ENCODE results near the gene ZC3H10. TPM values are rescaled to one million over a fixed set of nuclear protein-coding genes. Genes with fewer than 3 reads are reported as not detected.

The ZC3H10 gene
- total and polyA plus RNA-seq, 2 of the 13 experiments (the other 11 are each of a cell fraction or from before 2014, with no cell fraction given), result 0.70 to 2.3 TPM

- BruUV-seq (replicated peaks), result no TSS peak
Observed at GRCh38 chr12:56154818-56155217, 36.8 kb downstream of the ZC3H10 start.

GRCh38 chr12:56155256-56155845 is 37.3 kb downstream of the ZC3H10 start:
- in situ Hi-C loops (cut with HindIII; ENCODE audit: extremely low pct_ligation_motif_present, low pct_unique_long_range_greater_than_20kb) (loop anchor here (5.0 kb wide), 1 partner anchor 33 kb away; no protein-coding TSS in a partner anchor), intact Hi-C loops (cut with micrococcal nuclease; ENCODE audit: unreplicated experiment) (loop anchor here (5.0 kb wide), 1 partner anchor 37 kb away; no protein-coding TSS in a partner anchor)
- Histone ChIP-seq H3K27me3 (ENCODE audit: control insufficient read depth in 1 of 2, insufficient read depth in 2 of 2, low read length in 2 of 2) (no peaks in the 10 kb centered on the region; a peak in 1 of 5 replicates), H3K9ac (ENCODE audit: insufficient read depth, low read depth, low read length) (no peak overlapping the region), H3K9me3 (ENCODE audit: low read length) (no peaks in the 10 kb centered on the region), H3K4me3 (replicated peaks in 1 of 3; ENCODE audit: insufficient read depth in 1 of 3, low read depth in 2 of 3, low read length in 3 of 3) (no peak overlapping the region), H3K4me1 (ENCODE audit: insufficient read depth, low read length) (peaks cover 56% of the 10 kb centered on the region), H3K79me2 (ENCODE audit: insufficient read depth, low read length) (peaks cover 37% of the 10 kb centered on the region), H3K36me3 (replicated peaks in 1 of 2; ENCODE audit: control insufficient read depth in 1 of 2, insufficient read depth in 2 of 2, low read length in 2 of 2) (peaks cover 7 to 10% of the 10 kb centered on the region in 2 experiments), H2AFZ (ENCODE audit: low read length) (no peak overlapping the region), H3K27ac (ENCODE audit: extremely low read length, insufficient read depth, low read length) (peak overlapping the region; percentile 44), H4K20me1 (ENCODE audit: insufficient read depth, low read length) (peaks cover 14% of the 10 kb centered on the region; the same call in 1 of the 2 replicates), H3K4me2 (ENCODE audit: low read depth, low read length) (0 out of 2 replicates have a peak overlapping the region, but pooled peaks have one; percentile 15)
- ChIA-PET POLR2A (interaction anchor here (0.8 to 2.3 kb wide), 6 partner anchors 27 to 66 kb away, joined by 3 to 17 read pairs (median 4); partner anchors contain the start of genes ESYT1, PA2G4, RNF41 and SMARCC2), CTCF (ENCODE audit: low intra/inter-chr PET ratio, low total read pairs) (no interaction called here)
- DNase-seq (ENCODE audit: low spot score), result no peak
- WGBS (ENCODE audit: low lambda C conversion rate), result 68% methylated on average over 11 of the region's 11 CpGs
- no TSS peak for BruUV-seq (replicated peaks)
- FAIRE-seq, result no peak
- ATAC-seq, result no peak
- TF ChIP-seq HNF4A (CRISPR knock-in tag; IDR thresholded peaks at IDR 0.05) (peak; percentile 46; the same call in 1 of the 2 replicates), HNF4G (IDR thresholded peaks at IDR 0.05; ENCODE audit: borderline replicate concordance, low read depth, low read length) (0 out of 2 replicates have a peak, but pooled peaks have one; percentile 33), HNF4G (CRISPR knock-in tag; IDR thresholded peaks at IDR 0.05; ENCODE audit: borderline replicate concordance, low read depth) (no peak), CTCF (CRISPR knock-in tag; IDR thresholded peaks at IDR 0.05) (no peak), ZBTB38 (CRISPR knock-in tag; IDR thresholded peaks at IDR 0.05) (0 out of 2 replicates have a peak, but pooled peaks have one; percentile 23), RFX3 (CRISPR knock-in tag; IDR thresholded peaks at IDR 0.05) (no peak), ZBTB33 (CRISPR knock-in tag; IDR thresholded peaks at IDR 0.05) (peak; percentile 30; the same call in 1 of the 2 replicates), NCOR1 (IDR thresholded peaks at IDR 0.05; ENCODE audit: borderline replicate concordance, low read length) (no peak), MTERF4 (CRISPR knock-in tag; IDR thresholded peaks at IDR 0.05) (no peak), SSRP1 (CRISPR knock-in tag; IDR thresholded peaks at IDR 0.05) (peak; percentile 50; the same call in 1 of the 2 replicates), RARA (CRISPR knock-in tag; IDR thresholded peaks at IDR 0.05) (peak; percentile 66)

More at GRCh38 chr12:56154818-56155217, 36.8 kb downstream of the ZC3H10 start:
- Histone ChIP-seq H3K27ac (ENCODE audit: extremely low read length, insufficient read depth, low read length) (no peak overlapping the region), H3K36me3 (replicated peaks in 1 of 2; ENCODE audit: control insufficient read depth in 1 of 2, insufficient read depth in 2 of 2, low read length in 2 of 2) (peaks cover 3 to 5% of the 10 kb centered on the region in 2 experiments), H3K4me3 (replicated peaks in 1 of 3; ENCODE audit: insufficient read depth in 1 of 3, low read depth in 2 of 3, low read length in 3 of 3) (no peak overlapping the region), H3K9me3 (ENCODE audit: low read length) (no peaks in the 10 kb centered on the region), H3K9ac (ENCODE audit: insufficient read depth, low read depth, low read length) (no peak overlapping the region), H4K20me1 (ENCODE audit: insufficient read depth, low read length) (peaks cover 8% of the 10 kb centered on the region; the same call in 1 of the 2 replicates), H3K27me3 (ENCODE audit: control insufficient read depth in 1 of 2, insufficient read depth in 2 of 2, low read length in 2 of 2) (no peaks in the 10 kb centered on the region; a peak in 1 of 5 replicates), H2AFZ (ENCODE audit: low read length) (no peak overlapping the region), H3K4me1 (ENCODE audit: insufficient read depth, low read length) (peaks cover 51% of the 10 kb centered on the region), H3K4me2 (ENCODE audit: low read depth, low read length) (no peak overlapping the region), H3K79me2 (ENCODE audit: insufficient read depth, low read length) (peaks cover 32% of the 10 kb centered on the region)
- FAIRE-seq (no peak), ATAC-seq (no peak), DNase-seq (ENCODE audit: low spot score) (no peak)
- 92% methylated on average over 5 of the region's 5 CpGs for WGBS (ENCODE audit: low lambda C conversion rate)
- in situ Hi-C loops (cut with HindIII; ENCODE audit: extremely low pct_ligation_motif_present, low pct_unique_long_range_greater_than_20kb), result loop anchor here (5.0 kb wide), 1 partner anchor 33 kb away; no protein-coding TSS in a partner anchor
- intact Hi-C loops (cut with micrococcal nuclease; ENCODE audit: unreplicated experiment), result loop anchor here (5.0 kb wide), 1 partner anchor 37 kb away; no protein-coding TSS in a partner anchor
- ChIA-PET CTCF (ENCODE audit: low intra/inter-chr PET ratio, low total read pairs) (no interaction called here), POLR2A (interaction anchor here (0.8 to 2.3 kb wide), 7 partner anchors 27 to 67 kb away, joined by 3 to 17 read pairs (median 4); partner anchors contain the start of genes ESYT1, PA2G4, RNF41 and SMARCC2)
- peak; percentile 20 for TF ChIP-seq MED8 (CRISPR knock-in tag; IDR thresholded peaks at IDR 0.05; ENCODE audit: insufficient replicate concordance)
- no peak for TF ChIP-seq RFX1 (IDR thresholded peaks at IDR 0.05)

Data from HepG2 (cell line).